Sigmoid colon (tissue), 7 donors: ENCODE data around the gene RNU7-1. TPM values are rescaled to one million over a fixed set of nuclear protein-coding genes. Genes with fewer than 3 reads are reported as not detected.

Experiments
- DNase-seq: peaks from one replicate; pipeline ENCODE4 v3.0.0-alpha.2; 2019
- H3K27ac ChIP-seq, 4 donors: fragments of 200-600 bp; sonication (generic); one replicate each; pipeline ENCODE4 v1.5.1; 2016 to 2019; ENCODE audit warnings: mild to moderate bottlenecking in 1 of 4
- H3K27me3 ChIP-seq, 3 donors: fragments of 200-600 bp; sonication (generic); one replicate each; pipeline ENCODE4 v1.5.1; 2019; ENCODE audit warnings: mild to moderate bottlenecking in 1 of 3
- H3K36me3 ChIP-seq, 4 donors: fragments of 200-600 bp; sonication (generic); one replicate each; pipeline ENCODE4 v1.5.1; 2016 to 2019
- H3K4me1 ChIP-seq, 4 donors: fragments of 200-600 bp; sonication (generic); one replicate each; pipeline ENCODE4 v1.5.1; 2017 to 2019
- H3K4me3 ChIP-seq, 4 donors: fragments of 200-600 bp; sonication (generic); one replicate each; pipeline ENCODE4 v1.5.1; 2017 to 2019; ENCODE audit warnings: mild to moderate bottlenecking in 2 of 4, moderate library complexity in 1 of 4
- H3K9me3 ChIP-seq, 4 donors: fragments of 200-600 bp in 3 of 4; sonication (generic) in 3 of 4; one replicate each; pipeline versions ENCODE4 v1.5.1 to v1.6.1; 2013 to 2019
- EP300 ChIP-seq, 4 donors: sonication (generic); formaldehyde crosslinking; IDR thresholded peaks; one replicate each; pipeline ENCODE4 v1.6.1; 2017; ENCODE audit warnings: antibody characterized with exemption in 4 of 4
- POLR2A ChIP-seq, 2 donors: fragments of 450-650 bp; IDR thresholded peaks; one replicate each; pipeline ENCODE4 v1.6.1; 2016; ENCODE audit warnings: antibody characterized with exemption in 2 of 2, mild to moderate bottlenecking in 2 of 2, moderate library complexity in 2 of 2
- POLR2AphosphoS5 ChIP-seq, 4 donors: sonication (generic); formaldehyde crosslinking; IDR thresholded peaks; one replicate each; pipeline ENCODE4 v1.6.1; 2017; ENCODE audit warnings: antibody characterized with exemption in 4 of 4
- WGBS, 2 donors: extraction: QIAGEN DNeasy Blood & Tissue Kit; methylation state at CpG; one replicate each; pipeline ENCODE4 v1.1.7; 2013; 5-methylcytosine and 5-hydroxymethylcytosine counted together
- intact Hi-C: fragments of 100-400 bp; cut with DNase I; formaldehyde crosslinking; loops from one replicate; pipeline ENCODE4 v1.15.1; 2023
- polyA plus RNA-seq, 3 donors: library from polyadenylated mRNA; stranded (reverse); fragments of 200-250 nt; gene quantifications; one replicate each; pipeline ENCODE4 v1.2.3, GENCODE V29; 2013
- total RNA-seq, 4 donors: library from RNA; depleted of rRNA; stranded (reverse); fragments of >200 nt; gene quantifications; one replicate each; pipeline ENCODE4 v1.1.0, GENCODE V29; 2016
- TF ChIP-seq, protein P1 (sequence below), 4 experiments: fragments of 450-650 bp in 3 of 4; fragments of 200-600 bp in 1 of 4; IDR thresholded peaks; one replicate each; pipeline ENCODE4 v1.5.1; 2016 to 2019; ENCODE audit warnings: antibody characterized with exemption in 4 of 4, mild to moderate bottlenecking in 3 of 4, moderate library complexity in 2 of 4
- donor health status: healthy with polysubstance abuse.
- donor health status: Bipolar disorder and iron deficiency.
- donor health status: healthy.

Gene RNU7-1
- total and polyA plus RNA-seq, 7 donors = not detected

DNA sequence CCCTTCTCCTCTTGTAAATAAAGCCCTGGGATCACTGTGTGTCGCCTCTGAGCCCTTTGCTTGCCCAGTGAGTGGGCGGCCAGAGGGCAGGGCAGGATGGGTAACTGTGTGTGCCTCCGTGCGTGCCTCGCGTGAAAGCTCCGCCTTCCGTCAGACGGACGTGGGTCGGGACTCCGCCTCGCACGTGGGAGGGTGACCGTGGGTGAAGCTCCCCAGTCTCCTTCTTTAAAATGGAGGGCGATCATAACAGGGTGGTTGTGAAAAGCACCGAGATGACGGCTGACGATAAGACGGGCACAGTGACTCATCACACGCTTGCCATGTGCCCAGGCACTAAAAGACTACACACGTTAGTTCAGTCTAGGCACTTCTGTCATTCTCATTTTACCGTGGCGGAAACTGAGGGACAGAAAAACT lies 17.7 kb downstream of the RNU7-1 start:
- intact Hi-C loops = no loop called here
- peak overlapping the region in 3 of 4 donors; percentile 7 to 34 (median 11) for H3K4me3 ChIP-seq
- TF ChIP-seq POLR2A (IDR thresholded peaks at IDR 0.05) (no peak), POLR2AphosphoS5 (IDR thresholded peaks at IDR 0.05) (peak in 1 of 4 donors; percentile 17)

DNA sequence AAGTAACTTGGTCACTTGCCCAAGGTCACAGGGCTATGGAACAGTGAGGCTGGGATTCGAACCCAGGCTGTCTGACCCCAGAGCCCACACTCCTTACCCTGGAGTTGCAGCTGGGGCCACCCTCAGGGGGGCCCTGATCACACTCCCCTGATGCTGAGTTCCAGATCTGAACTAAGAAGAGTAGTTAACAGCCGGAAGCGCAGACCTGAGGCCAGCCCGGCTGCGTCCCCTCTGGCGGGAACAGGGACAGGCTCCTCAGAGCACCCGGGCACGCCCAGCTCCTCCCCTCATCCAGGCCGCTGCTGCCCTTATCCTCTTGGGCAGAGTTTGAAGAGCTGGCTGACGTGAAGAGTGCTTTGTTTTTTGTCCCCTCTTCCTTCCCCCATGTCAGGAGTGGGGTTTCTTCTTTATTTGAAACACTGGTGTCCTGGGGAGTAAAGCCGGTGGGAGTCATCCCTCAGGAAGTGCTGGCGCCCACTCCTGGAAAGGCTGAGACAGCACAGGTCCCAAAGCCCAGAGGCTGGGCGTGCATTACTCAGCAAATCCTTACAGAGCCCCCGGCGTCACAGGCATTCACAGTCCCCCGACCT lies 18.2 kb downstream of the RNU7-1 start:
- peak overlapping the region; percentile 64 to 86 (median 82) for H3K27ac ChIP-seq

More for the DNA sequence above, 17.7 kb downstream of the RNU7-1 start:
- H3K36me3 ChIP-seq = peaks cover 10 to 12% (median 11%) of the 10 kb centered on the region in 4 donors
- H3K4me1 ChIP-seq = peaks cover 0 to 48% (median 31%) of the 10 kb centered on the region in 4 donors
- WGBS, 2 donors = 3 to 21% methylated on average over 24 of the region's 24 CpGs
- no peaks in the 10 kb centered on the region for H3K9me3 ChIP-seq
- DNase-seq = peak; percentile 86
- H3K27me3 ChIP-seq = no peaks in the 10 kb centered on the region
- peak overlapping the region; percentile 64 to 86 (median 82) for H3K27ac ChIP-seq

DNA sequence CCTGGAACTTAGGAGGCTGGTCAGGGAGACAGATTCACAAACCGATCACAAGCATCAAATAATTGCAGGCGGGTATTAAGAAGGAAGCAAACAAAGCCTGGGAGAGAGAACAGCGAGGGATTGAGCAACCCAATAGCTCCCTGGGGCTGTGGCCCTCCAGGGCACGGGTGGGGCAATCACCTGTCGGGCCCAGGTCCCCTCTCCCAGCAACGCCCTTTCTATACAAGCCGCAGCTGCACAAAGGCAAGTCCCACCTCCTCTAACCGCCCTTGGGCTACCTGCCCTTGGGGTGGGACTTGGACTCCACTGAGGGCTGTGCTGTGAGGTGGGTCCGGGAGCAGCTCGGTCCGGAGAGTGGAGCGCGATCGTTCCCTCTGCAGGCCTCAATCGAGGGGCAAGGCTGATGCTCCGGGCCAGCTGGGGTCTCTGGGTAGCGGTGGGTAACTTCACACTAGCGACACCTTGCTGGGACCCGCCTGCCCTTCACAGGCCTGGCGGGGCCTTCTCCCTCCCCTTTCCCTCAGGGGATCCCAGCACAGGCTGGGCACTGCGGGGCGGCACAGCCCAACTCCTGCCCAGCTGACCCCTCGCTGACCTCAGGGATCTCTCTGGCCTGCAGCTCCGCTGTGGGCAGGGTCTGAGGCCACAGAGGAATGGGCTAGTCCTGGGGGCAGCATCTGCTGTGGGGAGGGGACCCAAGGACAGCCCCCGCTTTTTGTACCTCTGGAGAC lies 18.8 kb downstream of the RNU7-1 start:
- peaks cover 22 to 24% (median 23%) of the 10 kb centered on the region in 4 donors for H3K36me3 ChIP-seq
- H3K4me3 ChIP-seq = peak overlapping the region in 3 of 4 donors; percentile 11 to 34 (median 13)
- H3K27me3 ChIP-seq = no peaks in the 10 kb centered on the region
- intact Hi-C loops = no loop called here
- peak overlapping the region; percentile 64 to 86 (median 82) for H3K27ac ChIP-seq
- H3K4me1 ChIP-seq = peaks cover 0 to 48% (median 31%) of the 10 kb centered on the region in 4 donors
- 11 to 63% methylated on average over 25 of the region's 25 CpGs for WGBS, 2 donors
- no peak for TF ChIP-seq EP300 (IDR thresholded peaks at IDR 0.05)
- TF ChIP-seq, protein P1, sequence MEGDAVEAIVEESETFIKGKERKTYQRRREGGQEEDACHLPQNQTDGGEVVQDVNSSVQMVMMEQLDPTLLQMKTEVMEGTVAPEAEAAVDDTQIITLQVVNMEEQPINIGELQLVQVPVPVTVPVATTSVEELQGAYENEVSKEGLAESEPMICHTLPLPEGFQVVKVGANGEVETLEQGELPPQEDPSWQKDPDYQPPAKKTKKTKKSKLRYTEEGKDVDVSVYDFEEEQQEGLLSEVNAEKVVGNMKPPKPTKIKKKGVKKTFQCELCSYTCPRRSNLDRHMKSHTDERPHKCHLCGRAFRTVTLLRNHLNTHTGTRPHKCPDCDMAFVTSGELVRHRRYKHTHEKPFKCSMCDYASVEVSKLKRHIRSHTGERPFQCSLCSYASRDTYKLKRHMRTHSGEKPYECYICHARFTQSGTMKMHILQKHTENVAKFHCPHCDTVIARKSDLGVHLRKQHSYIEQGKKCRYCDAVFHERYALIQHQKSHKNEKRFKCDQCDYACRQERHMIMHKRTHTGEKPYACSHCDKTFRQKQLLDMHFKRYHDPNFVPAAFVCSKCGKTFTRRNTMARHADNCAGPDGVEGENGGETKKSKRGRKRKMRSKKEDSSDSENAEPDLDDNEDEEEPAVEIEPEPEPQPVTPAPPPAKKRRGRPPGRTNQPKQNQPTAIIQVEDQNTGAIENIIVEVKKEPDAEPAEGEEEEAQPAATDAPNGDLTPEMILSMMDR (IDR thresholded peaks at IDR 0.05) = no peak
- no peak for TF ChIP-seq POLR2AphosphoS5 (IDR thresholded peaks at IDR 0.05)
- peak in 1 of 2 donors; percentile 55 for TF ChIP-seq POLR2A (IDR thresholded peaks at IDR 0.05)
- H3K9me3 ChIP-seq = no peaks in the 10 kb centered on the region
- DNase-seq = peak; percentile 64

More for the DNA sequence above, 18.2 kb downstream of the RNU7-1 start:
- WGBS, 2 donors = 2 to 19% methylated on average over 16 of the region's 16 CpGs
- TF ChIP-seq, protein P1 (IDR thresholded peaks at IDR 0.05) = peak; percentile 20 to 47 (median 42)
- TF ChIP-seq POLR2A (IDR thresholded peaks at IDR 0.05) = no peak
- TF ChIP-seq POLR2AphosphoS5 (IDR thresholded peaks at IDR 0.05) = peak in 2 of 4 donors; percentile 7 to 11
- H3K4me3 ChIP-seq = peak overlapping the region in 3 of 4 donors; percentile 7 to 34 (median 11)
- H3K4me1 ChIP-seq = peaks cover 0 to 48% (median 31%) of the 10 kb centered on the region in 4 donors
- intact Hi-C loops = no loop called here
- H3K9me3 ChIP-seq = no peaks in the 10 kb centered on the region
- peaks cover 15 to 17% (median 16%) of the 10 kb centered on the region in 4 donors for H3K36me3 ChIP-seq
- DNase-seq = peak; percentile 89
- no peaks in the 10 kb centered on the region for H3K27me3 ChIP-seq

DNA sequence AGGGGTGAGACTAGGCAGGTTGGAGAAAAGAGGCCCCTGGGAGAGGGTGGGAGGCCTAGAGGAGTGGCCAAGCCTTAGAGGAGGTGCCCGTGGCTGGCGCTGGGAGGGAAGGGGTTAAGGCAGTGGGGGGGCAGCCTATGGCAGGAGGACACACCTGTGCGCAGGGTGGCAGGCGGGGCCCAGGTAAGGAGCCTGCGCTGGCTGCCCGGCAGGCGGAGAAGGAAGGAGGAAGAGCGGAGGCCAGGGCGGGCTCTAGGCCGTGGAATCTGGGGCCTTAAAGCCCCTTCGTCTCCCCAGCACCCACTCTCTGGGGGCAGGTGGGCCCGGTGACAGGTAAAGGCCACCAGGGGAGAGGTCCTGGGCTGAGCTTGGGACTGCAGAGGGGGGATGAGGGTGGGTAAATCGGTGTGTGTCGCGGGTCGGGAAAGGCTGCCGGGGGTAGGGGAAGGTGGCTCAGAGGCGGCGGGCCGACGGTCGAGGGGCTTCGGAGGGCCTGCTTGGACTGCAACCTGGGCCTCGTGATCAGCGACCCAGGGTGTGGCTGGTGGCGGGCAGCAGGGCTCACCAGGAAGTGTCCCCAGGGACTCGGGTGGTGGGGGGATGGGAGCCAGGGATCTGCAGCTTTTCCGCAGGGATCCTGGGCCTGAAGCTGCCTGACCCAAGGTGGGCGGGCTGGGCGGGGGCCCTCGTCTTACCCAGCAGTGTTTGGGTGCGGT lies 19.6 kb downstream of the RNU7-1 start:
- WGBS, 2 donors = 18 to 64% methylated on average over 32 of the region's 32 CpGs
- Histone ChIP-seq H3K4me1 (peaks cover 0 to 44% (median 31%) of the 10 kb centered on the region in 4 donors), H3K9me3 (no peaks in the 10 kb centered on the region), H3K27ac (peak overlapping the region; percentile 64 to 86 (median 82)), H3K27me3 (no peaks in the 10 kb centered on the region), H3K4me3 (peak overlapping the region in 1 of 4 donors; percentile 20), H3K36me3 (peaks cover 28 to 31% (median 30%) of the 10 kb centered on the region in 4 donors)
- TF ChIP-seq POLR2A (IDR thresholded peaks at IDR 0.05) (peak in 1 of 2 donors; percentile 85), EP300 (IDR thresholded peaks at IDR 0.05) (no peak), POLR2AphosphoS5 (IDR thresholded peaks at IDR 0.05) (peak in 1 of 4 donors; percentile 59)
- TF ChIP-seq, protein P1 (IDR thresholded peaks at IDR 0.05) = peak in 1 of 4 experiments; percentile 16
- intact Hi-C loops = no loop called here
- peak; percentile 65 for DNase-seq
